Cardiac fibroblast (primary cell): ENCODE results near the gene H1-8.

Experiments
- DNase-seq, 2 donors: peaks; one replicate each; pipeline versions ENCODE4 v3.0.0 to v3.0.0-alpha.2; 2010; ENCODE audit warnings: low read depth in 2 of 2
- H3K4me3 ChIP-seq, 2 donors: replicated peaks in 1 of 2; 1 replicate in 1 of 2; 2 replicates in 1 of 2; pipeline ENCODE4 v1.5.1; 2011; ENCODE audit warnings: low read depth in 2 of 2, low read length in 2 of 2, mild to moderate bottlenecking in 2 of 2, moderate library complexity in 1 of 2
- CTCF ChIP-seq: IDR thresholded peaks from one replicate; pipeline ENCODE4 v1.5.1; 2011; ENCODE audit warnings: low read depth, mild to moderate bottlenecking, low read length, inconsistent platforms

Gene H1-8

GRCh38 chr3:129600348-129600747 is 57.4 kb downstream of the H1-8 start:
- no peak for TF ChIP-seq CTCF
- no peak overlapping the region for H3K4me3 ChIP-seq
- DNase-seq, result no peak
